Astrocyte (in vitro differentiated cells and primary cell): Measurements from ENCODE around the gene CDH23. TPM values are rescaled to one million over a fixed set of nuclear protein-coding genes. Genes with fewer than 3 reads are reported as not detected.

ENCODE experiments used
- DNase-seq: peaks from one replicate; pipeline ENCODE4 v3.0.0-alpha.2; 2010; ENCODE audit warnings: low read depth
- FAIRE-seq: peaks from 2 replicates; lab custom pipeline; 2011; peaks lifted over from hg19 to GRCh38; lab: Jason Lieb, UNC
- H2AFZ ChIP-seq: 2 replicates; pipeline ENCODE4 v1.6.0; 2012; ENCODE audit warnings: low read depth, low read length, inconsistent platforms
- H3K27ac ChIP-seq: 2 replicates; pipeline ENCODE4 v1.5.1; 2011; ENCODE audit warnings: low read depth, low read length, inconsistent platforms
- H3K27me3 ChIP-seq: 2 replicates; pipeline ENCODE4 v1.6.0; 2011; ENCODE audit warnings: low read length, inconsistent platforms; ENCODE audit not compliant: insufficient read depth
- H3K36me3 ChIP-seq: 2 replicates; pipeline ENCODE4 v1.5.1; 2011; ENCODE audit warnings: low read length, inconsistent platforms; ENCODE audit not compliant: insufficient read depth
- H3K4me1 ChIP-seq: 2 replicates; pipeline ENCODE4 v1.5.1; 2011; ENCODE audit warnings: low read length, inconsistent platforms; ENCODE audit not compliant: insufficient read depth
- H3K4me2 ChIP-seq: 2 replicates; pipeline ENCODE4 v1.6.0; 2012; ENCODE audit warnings: low read length, inconsistent platforms
- H3K4me3 ChIP-seq: 2 replicates; pipeline ENCODE4 v1.5.1; 2011; ENCODE audit warnings: low read depth, mild to moderate bottlenecking, low read length, inconsistent platforms; ENCODE audit not compliant: insufficient read depth
- H3K79me2 ChIP-seq: 2 replicates; pipeline ENCODE4 v1.6.0; 2012; ENCODE audit warnings: mild to moderate bottlenecking, low read length, inconsistent platforms; ENCODE audit not compliant: insufficient read depth
- H3K9ac ChIP-seq: 2 replicates; pipeline ENCODE4 v1.6.0; 2012; ENCODE audit warnings: mild to moderate bottlenecking, low read length, inconsistent platforms
- H3K9me3 ChIP-seq: 2 replicates; pipeline ENCODE4 v1.5.1; 2012; ENCODE audit warnings: low read depth, mild to moderate bottlenecking, low read length, inconsistent platforms; ENCODE audit not compliant: insufficient read depth
- H4K20me1 ChIP-seq: 2 replicates; pipeline ENCODE4 v1.6.0; 2012; ENCODE audit warnings: low read length, inconsistent platforms; ENCODE audit not compliant: insufficient read depth
- H3K27ac Mint-ChIP-seq: one replicate; pipeline ENCODE4 v1.8.0; 2021; ENCODE audit warnings: mild to moderate bottlenecking, mixed read lengths; ENCODE audit not compliant: unreplicated experiment
- H3K27me3 Mint-ChIP-seq: one replicate; pipeline ENCODE4 v1.8.0; 2021; ENCODE audit warnings: low read depth, mixed read lengths; ENCODE audit not compliant: unreplicated experiment
- H3K36me3 Mint-ChIP-seq: one replicate; pipeline ENCODE4 v1.8.0; 2021; ENCODE audit warnings: low read depth, mixed read lengths; ENCODE audit not compliant: unreplicated experiment
- H3K4me1 Mint-ChIP-seq: one replicate; pipeline ENCODE4 v1.8.0; 2021; ENCODE audit warnings: low read depth, mixed read lengths; ENCODE audit not compliant: unreplicated experiment
- H3K4me3 Mint-ChIP-seq: one replicate; pipeline ENCODE4 v1.8.0; 2021; ENCODE audit warnings: mild to moderate bottlenecking, moderate library complexity, mixed read lengths; ENCODE audit not compliant: unreplicated experiment
- H3K9me3 Mint-ChIP-seq: one replicate; pipeline ENCODE4 v1.8.0; 2021; ENCODE audit warnings: mild to moderate bottlenecking, mixed read lengths; ENCODE audit not compliant: unreplicated experiment
- EZH2 ChIP-seq: IDR thresholded peaks from 2 replicates; pipeline ENCODE4 v1.6.1; 2012; ENCODE audit warnings: mild to moderate bottlenecking, low read length, inconsistent platforms; ENCODE audit not compliant: insufficient read depth
- total RNA-seq: library from RNA; stranded (reverse); gene quantifications from 2 replicates; pipeline ENCODE4 v1.2.1, GENCODE V29; 2021
- TF ChIP-seq, protein P1 (sequence below): IDR thresholded peaks from 2 replicates; pipeline ENCODE4 v1.5.1; 2011; ENCODE audit warnings: low read depth, mild to moderate bottlenecking, inconsistent platforms, low read length, moderate library complexity; ENCODE audit not compliant: insufficient read depth

The CDH23 gene
- total RNA-seq, 1 donor from 2014 or later = not detected

DNA sequence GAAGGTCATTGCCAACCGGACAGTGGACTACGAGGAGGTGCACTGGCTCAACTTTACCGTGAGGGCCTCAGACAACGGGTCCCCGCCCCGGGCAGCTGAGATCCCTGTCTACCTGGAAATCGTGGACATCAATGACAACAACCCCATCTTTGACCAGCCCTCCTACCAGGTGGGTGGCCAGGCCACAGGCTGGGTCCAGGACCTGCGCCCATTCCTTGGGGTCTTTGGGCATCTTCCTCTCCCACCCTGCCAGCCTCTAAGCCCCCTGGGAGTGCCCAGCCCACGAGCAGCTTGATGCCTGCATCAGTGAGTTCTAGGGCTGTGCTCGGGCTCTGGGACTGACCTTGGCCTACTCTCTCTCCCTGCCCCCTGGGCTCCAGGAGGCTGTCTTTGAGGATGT is 402.4 kb downstream of the CDH23 start:
- Mint-ChIP-seq H3K27ac (no peak overlapping the region), H3K9me3 (no peaks in the 10 kb centered on the region), H3K27me3 (peaks cover 41% of the 10 kb centered on the region), H3K4me3 (no peak overlapping the region), H3K4me1 (no peaks in the 10 kb centered on the region), H3K36me3 (no peaks in the 10 kb centered on the region)
- Histone ChIP-seq H3K27ac (no peak overlapping the region), H3K9ac (no peak overlapping the region), H2AFZ (no peak overlapping the region), H3K4me1 (no peaks in the 10 kb centered on the region), H3K4me3 (no peak overlapping the region), H4K20me1 (no peaks in the 10 kb centered on the region), H3K36me3 (no peaks in the 10 kb centered on the region), H3K79me2 (no peaks in the 10 kb centered on the region), H3K4me2 (no peak overlapping the region), H3K9me3 (no peaks in the 10 kb centered on the region), H3K27me3 (peaks cover 1% of the 10 kb centered on the region)
- DNase-seq = no peak
- no peak for TF ChIP-seq EZH2
- TF ChIP-seq, protein P1, sequence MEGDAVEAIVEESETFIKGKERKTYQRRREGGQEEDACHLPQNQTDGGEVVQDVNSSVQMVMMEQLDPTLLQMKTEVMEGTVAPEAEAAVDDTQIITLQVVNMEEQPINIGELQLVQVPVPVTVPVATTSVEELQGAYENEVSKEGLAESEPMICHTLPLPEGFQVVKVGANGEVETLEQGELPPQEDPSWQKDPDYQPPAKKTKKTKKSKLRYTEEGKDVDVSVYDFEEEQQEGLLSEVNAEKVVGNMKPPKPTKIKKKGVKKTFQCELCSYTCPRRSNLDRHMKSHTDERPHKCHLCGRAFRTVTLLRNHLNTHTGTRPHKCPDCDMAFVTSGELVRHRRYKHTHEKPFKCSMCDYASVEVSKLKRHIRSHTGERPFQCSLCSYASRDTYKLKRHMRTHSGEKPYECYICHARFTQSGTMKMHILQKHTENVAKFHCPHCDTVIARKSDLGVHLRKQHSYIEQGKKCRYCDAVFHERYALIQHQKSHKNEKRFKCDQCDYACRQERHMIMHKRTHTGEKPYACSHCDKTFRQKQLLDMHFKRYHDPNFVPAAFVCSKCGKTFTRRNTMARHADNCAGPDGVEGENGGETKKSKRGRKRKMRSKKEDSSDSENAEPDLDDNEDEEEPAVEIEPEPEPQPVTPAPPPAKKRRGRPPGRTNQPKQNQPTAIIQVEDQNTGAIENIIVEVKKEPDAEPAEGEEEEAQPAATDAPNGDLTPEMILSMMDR = no peak
- no peak for FAIRE-seq

DNA sequence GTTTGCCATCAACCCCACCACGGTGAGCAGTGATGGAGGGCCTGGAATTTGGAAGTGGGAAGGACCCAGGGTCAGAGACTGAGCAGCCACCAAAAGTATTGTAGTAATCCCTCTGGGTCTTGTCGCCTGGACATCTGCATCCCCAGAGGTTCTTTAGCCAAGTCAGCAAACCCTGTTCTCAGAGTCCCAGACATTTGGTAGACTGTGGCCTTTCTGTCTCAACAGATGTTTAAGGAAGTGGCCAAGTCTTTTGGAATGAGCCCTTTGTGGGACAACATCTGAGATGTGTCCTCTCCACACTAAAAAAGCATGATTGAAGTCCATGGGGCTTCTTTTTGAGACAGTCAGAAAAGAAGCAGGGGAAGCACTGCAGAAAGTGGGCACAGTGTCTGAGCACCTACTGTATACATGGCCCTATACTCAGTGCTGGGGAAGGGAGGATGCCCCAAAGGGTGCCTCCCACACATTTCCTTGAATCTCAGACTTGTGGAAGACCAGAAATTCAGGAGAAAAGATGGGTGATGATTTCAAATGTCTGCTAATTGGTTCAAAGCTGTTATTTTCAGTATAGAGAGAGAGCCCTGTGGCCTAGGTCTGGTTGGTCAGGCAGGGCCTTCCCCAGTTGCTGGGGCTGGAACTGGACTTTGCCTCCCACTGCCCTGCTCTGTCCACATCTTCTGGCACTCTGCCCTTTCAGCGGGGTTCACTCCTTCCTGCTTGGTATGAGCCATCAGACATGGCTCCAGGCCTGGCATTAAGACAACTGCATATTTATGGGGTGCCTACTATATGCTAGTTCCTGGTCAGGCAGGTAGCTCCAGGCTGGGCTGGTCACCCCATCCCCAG is 403.1 kb downstream of the CDH23 start:
- Histone ChIP-seq H3K79me2 (no peaks in the 10 kb centered on the region), H3K27me3 (peaks cover 8% of the 10 kb centered on the region), H3K9me3 (no peaks in the 10 kb centered on the region), H4K20me1 (no peaks in the 10 kb centered on the region), H3K9ac (no peak overlapping the region), H3K4me3 (no peak overlapping the region), H3K4me1 (no peaks in the 10 kb centered on the region), H3K27ac (no peak overlapping the region), H3K4me2 (no peak overlapping the region), H2AFZ (no peak overlapping the region), H3K36me3 (no peaks in the 10 kb centered on the region)
- TF ChIP-seq EZH2 = no peak
- TF ChIP-seq, protein P1 = no peak
- Mint-ChIP-seq H3K27ac (no peak overlapping the region), H3K9me3 (no peaks in the 10 kb centered on the region), H3K4me3 (no peak overlapping the region), H3K36me3 (no peaks in the 10 kb centered on the region), H3K4me1 (no peaks in the 10 kb centered on the region), H3K27me3 (peaks cover 41% of the 10 kb centered on the region)
- no peak for DNase-seq
- no peak for FAIRE-seq

DNA sequence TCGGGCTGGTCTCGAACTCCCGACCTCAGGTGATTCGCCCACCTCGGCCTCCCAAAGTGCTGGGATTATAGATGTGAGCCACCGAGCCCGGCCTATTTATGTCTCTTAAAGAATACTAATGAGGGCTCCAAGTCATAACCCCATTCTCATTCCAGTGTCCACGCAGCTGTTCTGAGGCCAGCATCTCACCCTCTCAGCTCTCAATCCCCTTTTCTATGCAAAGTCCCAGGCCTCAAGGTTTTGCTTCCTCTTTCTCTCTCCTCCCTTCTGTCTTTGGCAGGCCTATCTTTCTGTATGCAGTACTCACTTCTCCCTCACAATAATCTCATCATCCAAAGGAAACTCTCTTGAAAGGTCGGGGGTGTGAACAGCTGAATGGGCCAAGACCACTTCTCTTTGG is 404.6 kb downstream of the CDH23 start:
- H3K27me3 Mint-ChIP-seq = peaks cover 47% of the 10 kb centered on the region
- H3K27ac Mint-ChIP-seq = no peak overlapping the region
- TF ChIP-seq, protein P1 = no peak
- no peak for TF ChIP-seq EZH2
- Histone ChIP-seq H3K4me1 (no peaks in the 10 kb centered on the region), H3K9me3 (no peaks in the 10 kb centered on the region), H3K27me3 (peaks cover 15% of the 10 kb centered on the region), H3K27ac (no peak overlapping the region), H3K4me3 (no peak overlapping the region), H3K36me3 (no peaks in the 10 kb centered on the region), H2AFZ (no peak overlapping the region), H4K20me1 (no peaks in the 10 kb centered on the region), H3K4me2 (no peak overlapping the region), H3K79me2 (no peaks in the 10 kb centered on the region), H3K9ac (no peak overlapping the region)
- H3K4me3 Mint-ChIP-seq = no peak overlapping the region
- H3K36me3 Mint-ChIP-seq = no peaks in the 10 kb centered on the region
- FAIRE-seq (no peak), DNase-seq (no peak)
- no peaks in the 10 kb centered on the region for H3K4me1 Mint-ChIP-seq
- no peaks in the 10 kb centered on the region for H3K9me3 Mint-ChIP-seq
